ENCODE results near the gene REG4.
"Not testable (repeated sequence)": the region's sequence is repeated elsewhere in the genome, so short reads cannot be mapped to it uniquely, and the experiment has no call there.

DNA sequence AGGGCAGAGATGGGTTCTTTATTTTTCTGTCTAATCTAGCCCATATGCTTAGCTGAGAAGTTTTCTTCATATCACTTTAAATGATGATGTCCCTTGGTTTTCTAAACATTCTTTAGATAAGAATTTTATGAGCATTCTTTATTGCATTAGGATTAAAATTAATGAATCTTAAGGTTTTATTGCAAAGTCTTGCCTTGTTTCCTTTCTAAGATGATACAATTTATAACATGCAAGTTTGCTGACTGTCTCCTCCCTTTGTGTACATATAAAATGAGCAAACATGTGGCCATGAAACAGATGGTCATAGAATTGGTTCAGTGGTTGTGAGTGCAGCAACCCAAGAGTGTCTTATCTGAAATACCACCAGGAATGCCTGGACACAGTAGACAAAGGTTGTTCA lies 17.7 kb upstream of the REG4 start:
- TF ChIP-seq EZH2 (IDR thresholded peaks at IDR 0.05); POLR2AphosphoS5 (IDR thresholded peaks at IDR 0.05; ENCODE audit: borderline replicate concordance, low read depth, low read length): not testable (repeated sequence)

All from SK-N-MC (cell line).